Left lung (tissue), 10 donors: ENCODE measurements around the gene RAF1. TPM values are rescaled to one million over a fixed set of nuclear protein-coding genes. Genes with fewer than 3 reads are reported as not detected.

Source experiments
- ATAC-seq: fragments of 200-7000 bp; cut with Tn5 transposase; one replicate; pipeline ENCODE4 v1.9.1; 2020; ENCODE audit warnings: moderate library complexity
- DNase-seq, 4 donors: peaks; one replicate each; pipeline ENCODE4 v3.0.0-alpha.2; 2013 to 2020
- H3K27ac ChIP-seq, 2 donors: fragments of 200-600 bp; sonication (generic) in 1 of 2; one replicate each; pipeline versions ENCODE4 v1.5.0 to v1.8.0; 2020 to 2021
- H3K27me3 ChIP-seq, 2 donors: fragments of 200-600 bp; sonication (generic) in 1 of 2; one replicate each; pipeline versions ENCODE4 v1.5.0 to v1.8.0; 2020 to 2021
- H3K36me3 ChIP-seq, 2 donors: fragments of 200-600 bp; sonication (generic) in 1 of 2; one replicate each; pipeline versions ENCODE4 v1.5.0 to v1.8.0; 2020 to 2021
- H3K4me1 ChIP-seq, 2 donors: fragments of 200-600 bp; one replicate each; pipeline ENCODE4 v1.8.0; 2021
- H3K4me3 ChIP-seq, 2 donors: fragments of 200-600 bp; sonication (generic) in 1 of 2; one replicate each; pipeline versions ENCODE4 v1.5.0 to v1.8.0; 2020 to 2021; ENCODE audit warnings: mild to moderate bottlenecking in 1 of 2
- H3K9me3 ChIP-seq, 2 donors: fragments of 200-600 bp; sonication (generic) in 1 of 2; one replicate each; pipeline versions ENCODE4 v1.5.0 to v1.8.0; 2020 to 2021
- CTCF ChIP-seq, 2 donors: fragments of 200-600 bp; sonication (generic) in 1 of 2; IDR thresholded peaks; one replicate each; pipeline versions ENCODE4 v1.5.0 to v1.8.0; 2021; ENCODE audit warnings: antibody characterized with exemption in 2 of 2
- intact Hi-C, 2 donors: fragments of 100-400 bp; cut with DNase I; formaldehyde crosslinking; loops; one replicate each; pipeline versions ENCODE4 v1.11.2 to v1.14.2; 2022
- polyA plus RNA-seq, 6 donors: library from polyadenylated mRNA; unstranded; fragments of 120-200 nt; gene quantifications; one replicate each; pipeline ENCODE4 v1.2.1, GENCODE V29; 2013; ENCODE audit not compliant: insufficient read length in 6 of 6
- total RNA-seq, 2 donors: library from RNA; stranded (reverse); fragmentation: NEBNext Ultra II Directional; extraction: Animal tissue kit (Norgen Biotek cat#: 25700); gene quantifications; one replicate each; pipeline ENCODE4 v1.2.1, GENCODE V29; 2021
- donor health status: DM: no; HTN: yes; CAD: no.
- donor health status: DM: no; HTN: no; CAD: no.

The RAF1 gene
- total and polyA plus RNA-seq, 8 donors: 75.8 to 147 (median 128) TPM

- peaks cover 17 to 79% of the 10 kb centered on the region in 2 donors for H3K36me3 ChIP-seq
- no peaks in the 10 kb centered on the region for H3K27me3 ChIP-seq
- intact Hi-C loops: no loop called here
- H3K4me3 ChIP-seq: no peak overlapping the region
- no peak for TF ChIP-seq CTCF (IDR thresholded peaks at IDR 0.05)
- peaks cover 0 to 4% of the 10 kb centered on the region in 2 donors for H3K4me1 ChIP-seq
- ATAC-seq (no peak), DNase-seq (no peak)
- no peaks in the 10 kb centered on the region for H3K9me3 ChIP-seq
- no peak overlapping the region for H3K27ac ChIP-seq
Observed at GRCh38 chr3:12611117-12611516, 52.8 kb downstream of the RAF1 start.

DNA sequence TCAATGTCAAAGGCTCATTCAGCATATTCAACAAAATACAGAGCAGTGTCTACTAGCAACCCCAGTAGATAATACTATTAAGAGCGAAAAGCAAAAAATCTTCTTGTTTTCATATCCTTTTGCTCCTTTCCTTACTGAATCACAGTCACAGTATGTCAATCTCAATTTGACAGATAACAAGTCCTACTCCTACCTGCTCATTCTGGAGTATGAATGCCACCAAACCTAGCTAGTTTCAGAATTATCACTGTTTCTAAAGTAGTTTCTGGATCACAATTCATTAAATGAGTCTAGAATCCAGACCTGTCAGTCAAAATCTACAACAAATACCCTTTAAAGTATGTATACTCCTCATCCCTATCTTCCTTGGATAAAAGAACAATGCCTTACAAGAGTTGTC lies 55.5 kb downstream of the RAF1 start:
- Histone ChIP-seq H3K27ac (no peak overlapping the region), H3K4me1 (no peaks in the 10 kb centered on the region), H3K36me3 (peaks cover 17 to 81% of the 10 kb centered on the region in 2 donors), H3K4me3 (no peak overlapping the region), H3K9me3 (no peaks in the 10 kb centered on the region), H3K27me3 (no peaks in the 10 kb centered on the region)
- ATAC-seq: no peak
- TF ChIP-seq CTCF (IDR thresholded peaks at IDR 0.05): no peak
- intact Hi-C loops: no loop called here
- no peak for DNase-seq

GRCh38 chr3:12603969-12604368 lies 59.9 kb downstream of the RAF1 start:
- Histone ChIP-seq H3K27ac (no peak overlapping the region), H3K4me3 (no peak overlapping the region), H3K36me3 (peaks cover 7 to 97% of the 10 kb centered on the region in 2 donors), H3K4me1 (no peaks in the 10 kb centered on the region), H3K27me3 (no peaks in the 10 kb centered on the region), H3K9me3 (no peaks in the 10 kb centered on the region)
- ATAC-seq: no peak
- no peak for DNase-seq
- TF ChIP-seq CTCF (IDR thresholded peaks at IDR 0.05): no peak
- intact Hi-C loops: no loop called here

DNA sequence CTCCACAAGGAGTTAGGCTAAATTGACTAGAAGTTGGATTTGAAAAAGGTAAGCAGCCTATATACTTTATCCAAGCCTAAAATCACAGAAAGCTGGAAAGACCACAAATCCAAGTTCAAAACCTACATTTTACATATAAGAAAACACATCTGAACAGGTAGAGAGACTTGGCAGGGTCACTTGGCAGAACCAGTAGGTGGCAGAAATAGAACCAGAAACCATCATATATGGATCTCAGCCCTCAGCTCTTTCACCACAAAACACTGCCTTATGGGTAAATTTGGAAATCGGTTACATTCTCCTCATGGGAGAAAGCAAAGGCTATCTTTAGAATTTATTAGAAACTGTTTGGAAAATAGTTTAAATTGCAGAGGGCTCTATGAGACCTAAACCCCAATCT lies 62.8 kb downstream of the RAF1 start:
- no peaks in the 10 kb centered on the region for H3K27me3 ChIP-seq
- DNase-seq (no peak), ATAC-seq (no peak)
- H3K4me1 ChIP-seq: no peaks in the 10 kb centered on the region
- TF ChIP-seq CTCF (IDR thresholded peaks at IDR 0.05): no peak
- H3K27ac ChIP-seq: no peak overlapping the region
- H3K36me3 ChIP-seq: peaks cover 0 to 97% of the 10 kb centered on the region in 2 donors
- intact Hi-C loops: no loop called here
- no peak overlapping the region for H3K4me3 ChIP-seq
- H3K9me3 ChIP-seq: no peaks in the 10 kb centered on the region

- TF ChIP-seq CTCF (IDR thresholded peaks at IDR 0.05): no peak
- H3K27ac ChIP-seq: no peak overlapping the region
- no peaks in the 10 kb centered on the region for H3K4me1 ChIP-seq
- H3K36me3 ChIP-seq: peaks cover 0 to 100% of the 10 kb centered on the region in 2 donors
- no peaks in the 10 kb centered on the region for H3K9me3 ChIP-seq
- ATAC-seq (no peak), DNase-seq (no peak)
- intact Hi-C loops: no loop called here
- no peak overlapping the region for H3K4me3 ChIP-seq
- H3K27me3 ChIP-seq: no peaks in the 10 kb centered on the region
Observed at GRCh38 chr3:12598890-12599289, 65.0 kb downstream of the RAF1 start.
